Thoracic aorta (tissue), 2 donors: ENCODE data around the gene PLEKHG4. TPM values are rescaled to one million over a fixed set of nuclear protein-coding genes. Genes with fewer than 3 reads are reported as not detected.
A peak's percentile ranks its signal among the peaks of the same experiment; 100 is the strongest.

Source experiments
- ATAC-seq: fragments of 150-250 bp; one replicate; pipeline ENCODE4 v1.8.0; 2017; ENCODE audit warnings: low read depth; ENCODE audit not compliant: insufficient number of reproducible peaks, low FRiP score
- DNase-seq: peaks from one replicate; pipeline ENCODE4 v3.0.0-alpha.2; 2020; ENCODE audit warnings: low spot score
- H3K27ac ChIP-seq, 2 donors: fragments of 200-600 bp; sonication (generic); 1 replicate in 1 of 2; 2 replicates in 1 of 2; pipeline ENCODE4 v1.5.1; 2016; ENCODE audit warnings: mild to moderate bottlenecking in 2 of 2, moderate library complexity in 2 of 2
- H3K27me3 ChIP-seq: fragments of 200-600 bp; sonication (generic); replicated peaks from 2 replicates; pipeline ENCODE4 v1.6.0; 2016; ENCODE audit warnings: mild to moderate bottlenecking; ENCODE audit not compliant: insufficient read depth
- H3K36me3 ChIP-seq: fragments of 200-600 bp; sonication (generic); one replicate; pipeline ENCODE4 v1.5.1; 2016
- H3K4me1 ChIP-seq, 2 donors: fragments of 200-600 bp; sonication (generic); 1 replicate in 1 of 2; 2 replicates in 1 of 2; pipeline versions ENCODE4 v1.5.1 to v1.6.0; 2016; ENCODE audit warnings: low read depth in 2 of 2, mild to moderate bottlenecking in 1 of 2; ENCODE audit not compliant: control insufficient read depth in 1 of 2
- H3K4me3 ChIP-seq: fragments of 200-600 bp; sonication (generic); 2 replicates; pipeline ENCODE4 v1.5.1; 2016; ENCODE audit warnings: mild to moderate bottlenecking
- H3K9me3 ChIP-seq: fragments of 200-600 bp; sonication (generic); 2 replicates; pipeline ENCODE4 v1.5.1; 2016
- total RNA-seq, 2 donors: library from RNA; depleted of rRNA; stranded (reverse); fragments of >200 nt; gene quantifications; one replicate each; pipeline versions ENCODE4 v1.1.0 to v1.2.3, GENCODE V29; 2016
- TF ChIP-seq, protein P1 (sequence below): fragments of 200-600 bp; sonication (generic); IDR thresholded peaks from one replicate; pipeline ENCODE4 v1.5.1; 2019; ENCODE audit warnings: antibody characterized with exemption

PLEKHG4 gene
- total RNA-seq, 2 donors from 2014 or later = 3.1 to 15.6 TPM

DNA sequence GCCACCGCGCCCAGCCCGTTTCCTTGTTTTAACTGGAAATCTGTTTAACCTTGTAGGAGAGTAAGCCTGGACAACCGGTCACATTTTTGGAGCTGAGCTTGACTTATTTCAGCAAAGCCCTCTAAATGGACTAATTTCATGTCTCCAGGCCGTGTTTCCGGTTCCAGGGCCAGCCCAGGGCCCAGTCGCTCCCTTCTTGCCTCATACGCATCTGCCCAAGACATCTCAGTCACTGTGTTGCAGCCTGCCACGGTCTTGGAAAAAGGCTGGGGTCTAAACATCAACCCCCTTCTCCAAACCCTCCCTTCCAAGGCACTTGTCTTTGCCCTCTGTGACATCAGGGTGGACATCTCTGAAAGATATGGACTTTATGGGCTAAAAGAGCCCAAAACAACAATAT, 18.9 kb downstream of the PLEKHG4 start:
- no peaks in the 10 kb centered on the region for H3K36me3 ChIP-seq
- no peak for DNase-seq

DNA sequence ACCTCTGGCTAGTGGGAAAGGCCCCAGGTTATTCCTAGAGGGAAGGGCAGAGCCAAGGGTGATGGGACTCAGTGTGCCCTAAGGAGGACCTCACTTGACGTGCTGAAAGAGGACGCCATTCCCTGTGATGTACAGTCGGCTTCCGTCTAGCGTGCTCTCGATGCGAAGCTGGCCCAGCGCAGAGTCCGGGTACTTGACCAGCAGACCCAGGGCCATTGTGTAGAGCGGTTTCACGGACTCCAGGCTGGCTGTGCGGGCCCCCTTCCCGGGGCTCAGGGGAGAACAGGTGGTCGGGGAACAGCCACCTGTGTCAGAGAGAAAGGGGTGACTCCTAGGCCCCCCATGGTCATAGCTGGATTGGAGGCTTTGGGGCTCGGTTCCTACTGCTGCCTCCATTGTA, 19.9 kb downstream of the PLEKHG4 start:
- peaks cover 3 to 18% of the 10 kb centered on the region in 2 donors for H3K4me1 ChIP-seq
- ATAC-seq (no peak), DNase-seq (no peak)
- TF ChIP-seq, protein P1, sequence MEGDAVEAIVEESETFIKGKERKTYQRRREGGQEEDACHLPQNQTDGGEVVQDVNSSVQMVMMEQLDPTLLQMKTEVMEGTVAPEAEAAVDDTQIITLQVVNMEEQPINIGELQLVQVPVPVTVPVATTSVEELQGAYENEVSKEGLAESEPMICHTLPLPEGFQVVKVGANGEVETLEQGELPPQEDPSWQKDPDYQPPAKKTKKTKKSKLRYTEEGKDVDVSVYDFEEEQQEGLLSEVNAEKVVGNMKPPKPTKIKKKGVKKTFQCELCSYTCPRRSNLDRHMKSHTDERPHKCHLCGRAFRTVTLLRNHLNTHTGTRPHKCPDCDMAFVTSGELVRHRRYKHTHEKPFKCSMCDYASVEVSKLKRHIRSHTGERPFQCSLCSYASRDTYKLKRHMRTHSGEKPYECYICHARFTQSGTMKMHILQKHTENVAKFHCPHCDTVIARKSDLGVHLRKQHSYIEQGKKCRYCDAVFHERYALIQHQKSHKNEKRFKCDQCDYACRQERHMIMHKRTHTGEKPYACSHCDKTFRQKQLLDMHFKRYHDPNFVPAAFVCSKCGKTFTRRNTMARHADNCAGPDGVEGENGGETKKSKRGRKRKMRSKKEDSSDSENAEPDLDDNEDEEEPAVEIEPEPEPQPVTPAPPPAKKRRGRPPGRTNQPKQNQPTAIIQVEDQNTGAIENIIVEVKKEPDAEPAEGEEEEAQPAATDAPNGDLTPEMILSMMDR = no peak
- H3K36me3 ChIP-seq = no peaks in the 10 kb centered on the region
- no peaks in the 10 kb centered on the region for H3K27me3 ChIP-seq
- H3K27ac ChIP-seq = no peak overlapping the region
- no peaks in the 10 kb centered on the region for H3K9me3 ChIP-seq
- H3K4me3 ChIP-seq = no peak overlapping the region

More for the DNA sequence above, 18.9 kb downstream of the PLEKHG4 start:
- no peak for ATAC-seq
- TF ChIP-seq, protein P1 = no peak
- Histone ChIP-seq H3K4me1 (peaks cover 3 to 18% of the 10 kb centered on the region in 2 donors), H3K27ac (no peak overlapping the region), H3K9me3 (no peaks in the 10 kb centered on the region), H3K27me3 (no peaks in the 10 kb centered on the region), H3K4me3 (no peak overlapping the region)

DNA sequence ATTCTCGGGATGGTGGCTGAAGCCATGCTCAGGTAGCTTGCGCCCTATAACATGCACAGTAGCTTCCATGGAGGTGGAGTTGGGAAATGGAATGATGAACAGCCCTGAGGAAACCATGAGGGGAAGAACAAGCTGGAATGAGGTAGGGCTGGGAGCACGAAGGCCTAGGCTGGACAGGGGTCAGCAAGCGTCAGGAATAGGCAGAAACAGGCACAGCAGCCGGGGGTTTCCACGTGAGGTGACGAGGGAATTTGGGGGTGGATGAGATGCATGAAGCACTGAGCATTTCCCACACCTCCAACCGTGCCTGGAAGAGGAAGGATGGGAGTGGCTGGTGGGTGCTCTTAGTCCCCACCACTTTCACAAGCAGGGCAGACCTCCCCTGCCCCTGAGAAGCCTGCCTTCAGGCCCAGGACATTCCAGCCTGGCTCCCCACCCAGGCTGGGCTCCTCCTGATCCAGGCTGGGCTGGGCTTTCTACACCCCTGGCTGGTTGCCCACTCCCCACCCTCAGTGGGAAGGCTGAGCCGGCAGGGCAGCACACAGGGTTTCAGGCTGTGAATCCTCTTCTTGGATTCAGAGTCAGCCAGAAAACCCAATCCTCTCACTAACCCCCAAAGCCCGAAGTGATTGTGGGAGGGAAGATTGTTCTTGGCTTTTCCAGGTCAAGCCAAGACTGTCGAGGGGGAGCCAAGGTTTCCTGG, 21.9 kb downstream of the PLEKHG4 start:
- TF ChIP-seq, protein P1 = no peak
- ATAC-seq (no peak), DNase-seq (no peak)
- Histone ChIP-seq H3K27me3 (no peaks in the 10 kb centered on the region), H3K36me3 (no peaks in the 10 kb centered on the region), H3K4me1 (peaks cover 3 to 18% of the 10 kb centered on the region in 2 donors), H3K4me3 (no peak overlapping the region), H3K9me3 (no peaks in the 10 kb centered on the region), H3K27ac (peak overlapping the region; percentile 27 to 34)

DNA sequence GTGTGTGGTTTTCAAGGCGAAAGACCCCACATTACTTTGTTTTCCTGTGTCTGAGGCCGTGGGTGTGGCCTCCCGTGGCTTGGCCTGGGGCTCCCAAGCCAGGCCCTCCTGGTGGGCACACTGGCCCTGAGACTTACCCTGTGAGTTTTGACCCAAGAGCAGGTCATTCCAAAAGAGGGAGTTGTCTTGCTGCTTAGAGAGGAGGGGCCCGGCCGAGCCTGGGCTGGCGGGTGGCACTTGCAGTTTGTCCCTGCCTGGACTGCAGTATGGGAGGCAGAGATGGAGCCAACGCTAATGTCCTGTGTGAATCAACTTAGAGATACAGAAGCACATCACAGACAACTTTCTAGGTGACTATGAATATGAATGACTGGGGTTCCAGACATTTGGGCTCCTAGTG, 22.7 kb downstream of the PLEKHG4 start:
- peak overlapping the region; percentile 27 to 34 for H3K27ac ChIP-seq
- no peaks in the 10 kb centered on the region for H3K36me3 ChIP-seq
- TF ChIP-seq, protein P1 = no peak
- H3K27me3 ChIP-seq = no peaks in the 10 kb centered on the region
- no peak for ATAC-seq
- no peak overlapping the region for H3K4me3 ChIP-seq
- no peaks in the 10 kb centered on the region for H3K9me3 ChIP-seq
- H3K4me1 ChIP-seq = peaks cover 3 to 18% of the 10 kb centered on the region in 2 donors
- DNase-seq = no peak

DNA sequence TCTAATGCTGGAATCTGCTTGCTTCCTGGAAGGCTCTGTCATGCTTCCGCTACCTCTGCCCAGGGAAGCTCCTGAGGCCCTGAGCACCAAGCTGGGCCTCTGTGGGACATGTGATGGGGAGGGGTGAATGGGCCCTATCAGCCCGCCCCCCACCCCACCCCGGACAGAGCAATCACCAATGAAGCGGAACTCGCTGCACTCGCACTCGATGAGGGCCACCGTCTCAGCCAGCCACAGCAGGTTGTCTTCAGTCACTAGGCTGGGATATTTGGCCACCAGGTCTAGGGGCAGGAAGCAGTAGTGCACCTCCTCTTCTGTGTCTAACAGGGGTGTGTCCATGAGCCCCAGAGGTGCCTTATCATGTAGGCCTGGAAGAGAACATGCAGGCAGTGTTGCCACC, 23.6 kb downstream of the PLEKHG4 start:
- H3K27me3 ChIP-seq = no peaks in the 10 kb centered on the region
- no peak for ATAC-seq
- H3K4me1 ChIP-seq = peaks cover 3 to 18% of the 10 kb centered on the region in 2 donors
- no peaks in the 10 kb centered on the region for H3K36me3 ChIP-seq
- DNase-seq = no peak
- no peak overlapping the region for H3K27ac ChIP-seq
- TF ChIP-seq, protein P1 = no peak
- no peaks in the 10 kb centered on the region for H3K9me3 ChIP-seq
- no peak overlapping the region for H3K4me3 ChIP-seq
